NCI-H2029 treated with DMSO at 0.1 percent for 48 hours (cell line): ENCODE results near the gene ADCY5.

Experiments
- DNase-seq: peaks from one replicate; lab custom pipeline; 2025; lab: John Stamatoyannopoulos, UW

ADCY5 gene

GRCh38 chr3:123458255-123458654 is 9.4 kb upstream of the ADCY5 start:
- DNase-seq = no peak

- DNase-seq = no peak
These were observed 9.0 kb upstream of the ADCY5 start for GRCh38 chr3:123457841-123458240.

GRCh38 chr3:123453675-123454074 is 4.8 kb upstream of the ADCY5 start:
- DNase-seq = no peak

GRCh38 chr3:123451186-123451585 is 2.3 kb upstream of the ADCY5 start:
- DNase-seq = no peak

GRCh38 chr3:123449997-123450604 is 1.2 kb upstream of the ADCY5 start:
- DNase-seq = no peak

- DNase-seq = no peak
These were observed 459 bp upstream of the ADCY5 start for GRCh38 chr3:123449102-123449996.

GRCh38 chr3:123447749-123448517 is 957 bp downstream of the ADCY5 start:
- no peak for DNase-seq

GRCh38 chr3:123447416-123447748 is 1.5 kb downstream of the ADCY5 start:
- DNase-seq = no peak

- no peak for DNase-seq
These were observed 2.2 kb downstream of the ADCY5 start for GRCh38 chr3:123446610-123447109.

GRCh38 chr3:123446210-123446609 is 2.7 kb downstream of the ADCY5 start:
- no peak for DNase-seq

GRCh38 chr3:123445702-123446101 is 3.2 kb downstream of the ADCY5 start:
- no peak for DNase-seq

GRCh38 chr3:123444744-123445143 is 4.1 kb downstream of the ADCY5 start:
- DNase-seq = no peak

- no peak for DNase-seq
These were observed 4.9 kb downstream of the ADCY5 start for GRCh38 chr3:123444023-123444422.

- no peak for DNase-seq
These were observed 6.0 kb downstream of the ADCY5 start for GRCh38 chr3:123442908-123443307.

GRCh38 chr3:123442125-123442524 is 6.8 kb downstream of the ADCY5 start:
- DNase-seq = no peak

GRCh38 chr3:123439806-123440580 is 8.9 kb downstream of the ADCY5 start:
- DNase-seq = no peak

GRCh38 chr3:123432832-123433523 is 15.9 kb downstream of the ADCY5 start:
- DNase-seq = peak; percentile 65

- peak; percentile 30 for DNase-seq
These were observed 17.1 kb downstream of the ADCY5 start for GRCh38 chr3:123431658-123432324.

GRCh38 chr3:123431007-123431657 is 17.8 kb downstream of the ADCY5 start:
- no peak for DNase-seq

GRCh38 chr3:123430266-123430665 is 18.6 kb downstream of the ADCY5 start:
- DNase-seq = no peak
